LNCAP (cell line): Measurements from ENCODE around the gene GPR34.

ENCODE experiments used
- TF ChIP-seq, protein P1 (sequence below): fragments of 450-650 bp; IDR thresholded peaks from 2 replicates; pipeline ENCODE4 v1.5.1; 2017; ENCODE audit warnings: mild to moderate bottlenecking

The GPR34 gene

DNA sequence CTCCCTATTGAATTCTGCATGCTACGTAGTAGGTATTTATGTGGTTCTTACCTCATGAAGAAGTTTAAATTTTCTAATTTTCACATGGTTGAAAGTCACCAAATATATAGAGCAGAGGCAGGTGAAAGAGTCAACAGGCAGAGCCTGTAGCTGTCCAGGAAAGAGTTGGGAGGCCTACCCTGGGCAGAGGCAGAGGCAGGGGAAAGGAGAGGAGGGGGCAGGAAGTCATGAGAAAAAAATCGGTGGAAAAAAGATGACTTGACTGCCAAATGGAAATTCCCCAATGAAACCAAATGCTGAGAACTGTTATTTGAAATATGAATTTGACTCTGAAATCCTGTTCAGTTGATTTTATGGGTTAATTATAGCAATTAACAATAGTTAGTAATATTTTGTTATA lies 23.1 kb upstream of the GPR34 start:
- TF ChIP-seq, protein P1, sequence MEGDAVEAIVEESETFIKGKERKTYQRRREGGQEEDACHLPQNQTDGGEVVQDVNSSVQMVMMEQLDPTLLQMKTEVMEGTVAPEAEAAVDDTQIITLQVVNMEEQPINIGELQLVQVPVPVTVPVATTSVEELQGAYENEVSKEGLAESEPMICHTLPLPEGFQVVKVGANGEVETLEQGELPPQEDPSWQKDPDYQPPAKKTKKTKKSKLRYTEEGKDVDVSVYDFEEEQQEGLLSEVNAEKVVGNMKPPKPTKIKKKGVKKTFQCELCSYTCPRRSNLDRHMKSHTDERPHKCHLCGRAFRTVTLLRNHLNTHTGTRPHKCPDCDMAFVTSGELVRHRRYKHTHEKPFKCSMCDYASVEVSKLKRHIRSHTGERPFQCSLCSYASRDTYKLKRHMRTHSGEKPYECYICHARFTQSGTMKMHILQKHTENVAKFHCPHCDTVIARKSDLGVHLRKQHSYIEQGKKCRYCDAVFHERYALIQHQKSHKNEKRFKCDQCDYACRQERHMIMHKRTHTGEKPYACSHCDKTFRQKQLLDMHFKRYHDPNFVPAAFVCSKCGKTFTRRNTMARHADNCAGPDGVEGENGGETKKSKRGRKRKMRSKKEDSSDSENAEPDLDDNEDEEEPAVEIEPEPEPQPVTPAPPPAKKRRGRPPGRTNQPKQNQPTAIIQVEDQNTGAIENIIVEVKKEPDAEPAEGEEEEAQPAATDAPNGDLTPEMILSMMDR, result no peak

DNA sequence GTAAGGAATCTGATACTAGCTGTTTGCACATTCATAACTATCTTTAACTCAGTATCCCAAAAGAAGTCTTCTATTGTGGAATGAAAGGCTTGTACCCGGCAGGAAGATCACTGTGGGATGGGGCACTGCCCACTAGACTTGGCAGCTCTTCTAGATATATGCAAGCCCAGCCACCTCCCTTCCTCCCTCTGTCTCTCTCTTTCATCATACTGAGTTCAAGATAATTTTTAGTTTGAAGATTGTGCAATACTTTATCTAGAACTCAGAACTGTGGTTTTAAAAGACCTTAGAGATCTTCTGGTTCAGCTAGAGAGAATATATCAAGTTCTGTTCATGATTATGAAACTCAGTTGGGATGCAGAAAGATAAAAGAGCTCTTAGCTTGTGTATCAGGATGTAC lies 22.5 kb upstream of the GPR34 start:
- TF ChIP-seq, protein P1, result no peak

GRCh38 chrX:41667631-41668030 lies 21.1 kb upstream of the GPR34 start:
- TF ChIP-seq, protein P1, result no peak

DNA sequence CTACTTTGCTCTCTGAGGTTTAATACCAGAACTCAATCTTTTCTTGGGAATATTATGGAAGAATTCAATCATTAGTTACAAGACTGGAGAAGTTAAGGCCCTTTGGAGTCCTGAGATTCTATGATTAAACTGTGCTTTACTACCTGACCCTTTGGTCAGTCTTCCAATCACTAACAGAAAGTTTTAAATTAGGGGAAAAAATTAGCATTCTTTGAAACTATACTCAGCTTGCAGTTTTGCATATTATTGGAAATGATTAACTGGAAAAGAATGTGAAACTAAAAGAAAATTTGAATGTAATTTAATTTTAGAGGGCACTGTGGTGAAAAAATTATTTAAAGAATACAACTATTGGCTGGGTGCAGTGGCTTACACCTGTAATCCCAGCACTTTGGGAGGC lies 18.7 kb upstream of the GPR34 start:
- TF ChIP-seq, protein P1, result no peak

GRCh38 chrX:41671082-41671481 lies 17.7 kb upstream of the GPR34 start:
- TF ChIP-seq, protein P1, result no peak

GRCh38 chrX:41672643-41673042 lies 16.1 kb upstream of the GPR34 start:
- TF ChIP-seq, protein P1, result no peak

DNA sequence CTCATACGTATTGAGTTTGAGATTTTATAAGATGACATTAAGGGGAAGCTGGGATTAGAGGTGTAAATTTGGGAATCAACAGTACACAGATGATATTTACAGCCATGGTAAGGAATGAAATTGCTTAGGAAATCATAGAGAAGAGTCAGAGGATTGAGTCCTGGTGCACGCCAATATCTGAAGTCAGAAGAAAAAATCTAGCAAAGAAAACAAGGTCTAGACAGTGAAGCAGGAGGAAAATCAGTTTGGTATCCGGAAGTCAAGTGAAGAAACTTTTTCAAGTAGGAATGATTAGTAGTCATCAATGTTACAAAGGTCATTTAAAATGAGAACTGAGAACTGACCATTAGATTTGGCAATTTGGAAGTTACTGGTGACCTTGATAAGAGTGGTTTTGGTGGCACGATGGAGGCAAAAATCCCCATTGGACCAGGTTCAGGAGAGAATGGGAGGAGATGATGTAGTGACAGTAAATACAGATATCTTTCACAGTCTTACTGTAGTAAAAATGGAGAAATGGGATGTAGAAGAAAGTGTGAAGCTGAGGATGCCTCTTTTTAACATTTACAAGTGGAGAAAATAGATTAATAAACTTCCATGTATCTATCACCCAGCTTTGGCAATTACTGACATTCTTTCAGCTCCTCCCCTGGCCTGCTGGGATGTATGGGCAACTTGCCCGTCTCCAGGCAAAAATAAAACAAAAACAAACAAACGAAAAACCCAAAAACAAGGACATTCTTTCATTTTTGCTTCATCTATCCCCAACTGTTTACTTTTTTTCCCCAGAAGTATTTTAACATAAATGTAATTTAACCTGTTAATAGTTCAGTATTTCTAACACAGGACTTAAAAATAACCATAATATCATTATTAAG lies 11.4 kb upstream of the GPR34 start:
- TF ChIP-seq, protein P1, result no peak

GRCh38 chrX:41684138-41684537 lies 4.6 kb upstream of the GPR34 start:
- TF ChIP-seq, protein P1, result no peak
